ENCODE measurements around the gene CCL14. TPM values are rescaled to one million over a fixed set of nuclear protein-coding genes. Genes with fewer than 3 reads are reported as not detected.

Gene CCL14
- total RNA-seq, 1 experiment from 2014 or later: not detected

GRCh38 chr17:36030956-36031355, 44.4 kb upstream of the CCL14 start:
- TF ChIP-seq, protein P1, sequence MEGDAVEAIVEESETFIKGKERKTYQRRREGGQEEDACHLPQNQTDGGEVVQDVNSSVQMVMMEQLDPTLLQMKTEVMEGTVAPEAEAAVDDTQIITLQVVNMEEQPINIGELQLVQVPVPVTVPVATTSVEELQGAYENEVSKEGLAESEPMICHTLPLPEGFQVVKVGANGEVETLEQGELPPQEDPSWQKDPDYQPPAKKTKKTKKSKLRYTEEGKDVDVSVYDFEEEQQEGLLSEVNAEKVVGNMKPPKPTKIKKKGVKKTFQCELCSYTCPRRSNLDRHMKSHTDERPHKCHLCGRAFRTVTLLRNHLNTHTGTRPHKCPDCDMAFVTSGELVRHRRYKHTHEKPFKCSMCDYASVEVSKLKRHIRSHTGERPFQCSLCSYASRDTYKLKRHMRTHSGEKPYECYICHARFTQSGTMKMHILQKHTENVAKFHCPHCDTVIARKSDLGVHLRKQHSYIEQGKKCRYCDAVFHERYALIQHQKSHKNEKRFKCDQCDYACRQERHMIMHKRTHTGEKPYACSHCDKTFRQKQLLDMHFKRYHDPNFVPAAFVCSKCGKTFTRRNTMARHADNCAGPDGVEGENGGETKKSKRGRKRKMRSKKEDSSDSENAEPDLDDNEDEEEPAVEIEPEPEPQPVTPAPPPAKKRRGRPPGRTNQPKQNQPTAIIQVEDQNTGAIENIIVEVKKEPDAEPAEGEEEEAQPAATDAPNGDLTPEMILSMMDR (IDR thresholded peaks at IDR 0.05; ENCODE audit: insufficient read depth in 1 of 2, low read depth in 1 of 2, low read length in 1 of 2, severe bottlenecking in 1 of 2, unreplicated experiment in 1 of 2): no peak
- intact Hi-C loops (cut with micrococcal nuclease; ENCODE audit: unreplicated experiment): no loop called here
- DNase-seq: no peak
- no TSS peak for BruUV-seq (replicated peaks)
- peaks cover 16% of the 10 kb centered on the region for H3K27me3 Mint-ChIP-seq (ENCODE audit: insufficient read depth, unreplicated experiment)
- Histone ChIP-seq H3K36me3 (ENCODE audit: control insufficient read depth, insufficient read depth, low read length) (no peaks in the 10 kb centered on the region), H3K27me3 (replicated peaks; ENCODE audit: control insufficient read depth, insufficient read depth, low read length) (no peaks in the 10 kb centered on the region; the same call in none of the 2 replicates), H3K4me3 (ENCODE audit: low read depth, low read length) (no peak overlapping the region), H3K4me1 (no peaks in the 10 kb centered on the region), H3K9me3 (no peaks in the 10 kb centered on the region)
- POLR2A ChIA-PET: no interaction called here
- H3K4me1 Mint-ChIP-seq (ENCODE audit: low read depth, unreplicated experiment): peaks cover 10% of the 10 kb centered on the region
- no peaks in the 10 kb centered on the region for H3K36me3 Mint-ChIP-seq (ENCODE audit: insufficient read depth, unreplicated experiment)
- H3K27ac Mint-ChIP-seq (ENCODE audit: unreplicated experiment): no peak overlapping the region
- no peaks in the 10 kb centered on the region for H3K9me3 Mint-ChIP-seq (ENCODE audit: unreplicated experiment)
- CTCF ChIA-PET: no interaction called here
- no peak overlapping the region for H3K4me3 Mint-ChIP-seq (ENCODE audit: unreplicated experiment)

GRCh38 chr17:36027761-36028160, 41.2 kb upstream of the CCL14 start:
- ChIA-PET POLR2A (no interaction called here), CTCF (no interaction called here)
- Mint-ChIP-seq H3K9me3 (ENCODE audit: unreplicated experiment) (no peaks in the 10 kb centered on the region), H3K4me3 (ENCODE audit: unreplicated experiment) (no peak overlapping the region), H3K36me3 (ENCODE audit: insufficient read depth, unreplicated experiment) (no peaks in the 10 kb centered on the region), H3K27ac (ENCODE audit: unreplicated experiment) (no peak overlapping the region), H3K4me1 (ENCODE audit: low read depth, unreplicated experiment) (peaks cover 10% of the 10 kb centered on the region), H3K27me3 (ENCODE audit: insufficient read depth, unreplicated experiment) (peaks cover 13% of the 10 kb centered on the region)
- no peaks in the 10 kb centered on the region for H3K36me3 ChIP-seq (ENCODE audit: control insufficient read depth, insufficient read depth, low read length)
- TF ChIP-seq, protein P1 (IDR thresholded peaks at IDR 0.05; ENCODE audit: insufficient read depth in 1 of 2, low read depth in 1 of 2, low read length in 1 of 2, severe bottlenecking in 1 of 2, unreplicated experiment in 1 of 2): no peak
- no peak for DNase-seq
- H3K9me3 ChIP-seq: no peaks in the 10 kb centered on the region
- H3K4me1 ChIP-seq: no peaks in the 10 kb centered on the region
- no peaks in the 10 kb centered on the region; the same call in none of the 2 replicates for H3K27me3 ChIP-seq (replicated peaks; ENCODE audit: control insufficient read depth, insufficient read depth, low read length)
- BruUV-seq (replicated peaks): no TSS peak
- H3K4me3 ChIP-seq (ENCODE audit: low read depth, low read length): no peak overlapping the region
- intact Hi-C loops (cut with micrococcal nuclease; ENCODE audit: unreplicated experiment): no loop called here

DNA sequence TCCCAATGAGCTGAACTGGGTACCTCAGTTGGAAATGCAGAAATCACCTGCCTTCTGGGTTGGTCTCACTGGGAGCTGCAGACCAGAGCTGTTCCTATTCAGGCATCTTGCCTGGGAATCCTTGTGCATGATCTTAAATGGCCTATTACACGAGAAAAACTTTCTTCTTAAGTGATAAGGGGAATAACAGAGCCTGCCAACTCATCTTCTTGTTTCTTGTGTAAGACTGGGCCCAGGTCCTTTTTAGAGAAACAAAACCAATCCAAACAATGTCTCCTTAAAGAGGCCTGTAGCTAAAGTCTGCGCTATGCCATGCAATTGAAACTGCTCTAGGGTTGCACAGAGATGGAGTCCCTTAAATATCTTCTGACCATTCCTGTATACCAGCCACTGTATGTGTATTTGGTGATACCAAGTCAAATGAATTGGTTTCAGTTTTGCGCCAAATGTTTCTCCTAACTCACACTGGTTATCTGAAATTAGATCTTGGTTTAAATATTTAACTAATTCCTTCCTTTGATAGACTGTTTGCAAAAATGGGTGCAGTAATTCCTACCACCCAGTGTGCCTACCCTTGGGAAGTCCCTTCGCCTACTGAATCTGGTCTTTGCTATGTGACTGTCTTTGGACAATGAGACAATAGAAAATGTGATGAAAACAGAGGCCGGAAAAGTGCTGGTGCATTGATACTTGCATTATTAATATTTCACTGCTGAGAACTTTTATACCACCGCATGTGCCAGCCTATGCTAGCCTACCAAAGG, 37.8 kb upstream of the CCL14 start:
- Mint-ChIP-seq H3K4me3 (ENCODE audit: unreplicated experiment) (no peak overlapping the region), H3K9me3 (ENCODE audit: unreplicated experiment) (no peaks in the 10 kb centered on the region), H3K27ac (ENCODE audit: unreplicated experiment) (no peak overlapping the region), H3K4me1 (ENCODE audit: low read depth, unreplicated experiment) (no peaks in the 10 kb centered on the region), H3K27me3 (ENCODE audit: insufficient read depth, unreplicated experiment) (peaks cover 14% of the 10 kb centered on the region), H3K36me3 (ENCODE audit: insufficient read depth, unreplicated experiment) (no peaks in the 10 kb centered on the region)
- no peak for DNase-seq
- Histone ChIP-seq H3K27me3 (replicated peaks; ENCODE audit: control insufficient read depth, insufficient read depth, low read length) (no peaks in the 10 kb centered on the region), H3K4me1 (no peaks in the 10 kb centered on the region), H3K9me3 (no peaks in the 10 kb centered on the region), H3K36me3 (ENCODE audit: control insufficient read depth, insufficient read depth, low read length) (no peaks in the 10 kb centered on the region), H3K4me3 (ENCODE audit: low read depth, low read length) (no peak overlapping the region)
- TF ChIP-seq, protein P1 (IDR thresholded peaks at IDR 0.05; ENCODE audit: insufficient read depth in 1 of 2, low read depth in 1 of 2, low read length in 1 of 2, severe bottlenecking in 1 of 2, unreplicated experiment in 1 of 2): no peak
- intact Hi-C loops (cut with micrococcal nuclease; ENCODE audit: unreplicated experiment): no loop called here
- CTCF ChIA-PET: no interaction called here
- POLR2A ChIA-PET: no interaction called here
- BruUV-seq (replicated peaks): no TSS peak

Measured in Caco-2 (cell line).